Measurements from ENCODE around the gene ADAMTSL1.

DNA sequence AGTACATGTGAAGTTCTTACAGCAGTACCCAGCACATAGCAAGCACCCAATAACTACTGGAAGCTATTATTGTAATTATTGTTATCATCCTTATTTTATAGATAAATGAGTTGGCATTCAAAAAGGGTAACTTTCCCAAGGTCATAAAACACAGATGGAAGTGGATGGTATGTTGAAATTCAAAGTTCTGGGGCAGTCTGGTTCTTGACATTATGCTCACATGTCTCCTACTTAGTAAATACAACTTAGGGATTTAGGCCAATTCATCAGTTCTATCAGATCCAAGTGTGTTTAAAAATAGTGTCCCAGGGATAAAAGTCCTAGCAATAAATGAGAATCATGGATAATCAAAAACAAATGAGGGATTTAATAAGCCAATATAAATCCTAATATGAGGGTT is 265.2 kb downstream of the ADAMTSL1 start:
- TF ChIP-seq POLR2A (IDR thresholded peaks at IDR 0.05) (no peak), POLR2AphosphoS5 (IDR thresholded peaks at IDR 0.05) (no peak)

Measured in suprapubic skin (tissue), 4 donors.